ENCODE data around the gene MOV10. TPM values are rescaled to one million over a fixed set of nuclear protein-coding genes. Genes with fewer than 3 reads are reported as not detected.

MOV10 gene
- total and polyA plus RNA-seq, 10 of the 15 experiments (the other 5 are each of a cell fraction or from before 2014, with no cell fraction given) = 21.0 to 80.3 (median 49.8) TPM

DNA sequence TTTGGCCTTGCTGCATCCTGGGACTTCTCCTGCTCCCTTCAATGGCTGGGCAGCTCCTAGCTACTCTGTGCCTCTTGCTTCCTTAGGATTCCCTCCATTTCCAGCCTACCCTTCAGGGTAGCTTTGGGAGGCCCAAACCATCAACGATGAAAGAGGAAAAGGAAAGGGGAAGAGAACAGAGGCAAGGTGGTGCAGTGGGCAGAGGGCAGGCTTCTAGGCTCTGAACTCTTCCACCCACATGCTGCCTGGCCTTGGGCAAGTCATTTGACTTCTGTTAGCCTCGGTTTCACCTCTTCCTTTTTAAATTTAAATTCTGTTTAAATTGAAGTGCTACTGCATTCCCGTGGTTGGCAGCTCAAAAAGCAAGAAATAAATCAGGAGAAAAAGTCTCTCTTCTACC is 46.3 kb downstream of the MOV10 start:
- Histone ChIP-seq H3K9me3 (replicated peaks; ENCODE audit: control insufficient read depth, insufficient read depth, low read length) (no peaks in the 10 kb centered on the region), H3K4me2 (ENCODE audit: control insufficient read depth, insufficient read depth) (no peak overlapping the region), H4K20me1 (ENCODE audit: control insufficient read depth, insufficient read depth) (no peaks in the 10 kb centered on the region), H3K27ac (ENCODE audit: control insufficient read depth, insufficient read depth) (no peak overlapping the region), H3K4me1 (ENCODE audit: control insufficient read depth, insufficient read depth, low read length) (peaks cover 8% of the 10 kb centered on the region), H2AFZ (ENCODE audit: control insufficient read depth, low read depth, low read length) (no peak overlapping the region), H3K4me3 (no peak overlapping the region), H3K79me2 (ENCODE audit: control insufficient read depth, insufficient read depth, low read length) (no peaks in the 10 kb centered on the region), H3K36me3 (ENCODE audit: control insufficient read depth in 2 of 2, insufficient read depth in 2 of 2, low read length in 1 of 2) (no peaks in the 10 kb centered on the region), H3K27me3 (replicated peaks in 1 of 2; ENCODE audit: control insufficient read depth in 2 of 2, insufficient read depth in 2 of 2, low read length in 1 of 2) (peaks cover 0 to 3% of the 10 kb centered on the region in 2 experiments; a peak in 2 of 4 replicates), H3K9ac (ENCODE audit: control insufficient read depth, insufficient read depth, low read length) (no peak overlapping the region)
- intact Hi-C loops (cut with micrococcal nuclease; ENCODE audit: unreplicated experiment) (no loop called here), in situ Hi-C loops (cut with MboI) (no loop called here)
- ChIA-PET CTCF (interaction anchor here (1.0 to 10.8 kb wide), 6 partner anchors 9 to 329 kb away, joined by 3 to 428 read pairs (median 10); no protein-coding TSS in a partner anchor), SMC1A (ENCODE audit: uncharacterized antibody, unreplicated experiment) (interaction anchor here (0.5 to 8.7 kb wide), 4 partner anchors 55 to 329 kb away, joined by 3 to 178 read pairs (median 4); no protein-coding TSS in a partner anchor), POLR2A (no interaction called here), RAD21 (ENCODE audit: unreplicated experiment) (interaction anchor here (0.6 to 8.6 kb wide), 2 partner anchors 82 to 279 kb away, joined by 3 to 192 read pairs; no protein-coding TSS in a partner anchor)
- BruUV-seq (replicated peaks) = no TSS peak
- DNase-seq (ENCODE audit: low read depth, low spot score) = no peak
- no peak for FAIRE-seq
- no peak for ATAC-seq
- WGBS (ENCODE audit: insufficient coverage, insufficient replicate concordance, low lambda C conversion rate, missing lambda C conversion rate) = 3% methylated on average over 3 of the region's 3 CpGs
- TF ChIP-seq E4F1 (IDR thresholded peaks at IDR 0.05; ENCODE audit: borderline replicate concordance, partially characterized antibody) (no peak), MXI1 (IDR thresholded peaks at IDR 0.05; ENCODE audit: low read depth, low read length) (no peak), NBN (IDR thresholded peaks at IDR 0.05) (no peak), LARP7 (IDR thresholded peaks at IDR 0.05) (no peak), ZBTB33 (IDR thresholded peaks at IDR 0.05) (no peak), TCF3 (IDR thresholded peaks at IDR 0.05; ENCODE audit: borderline replicate concordance, insufficient read depth, low read depth, low read length) (no peak), PML (IDR thresholded peaks at IDR 0.05; ENCODE audit: low read length) (no peak), SMAD5 (IDR thresholded peaks at IDR 0.05; ENCODE audit: low read depth) (no peak), POLR2AphosphoS2 (IDR thresholded peaks at IDR 0.05; ENCODE audit: low read depth, low read length) (no peak), RELB (IDR thresholded peaks at IDR 0.05; ENCODE audit: low read depth) (no peak), FOS (IDR thresholded peaks at IDR 0.05; ENCODE audit: borderline replicate concordance, extremely low read depth, insufficient read length) (no peak), NRF1 (conservative IDR thresholded peaks at IDR 0.05; ENCODE audit: low read depth, low read length) (no peak)
- TF ChIP-seq, protein P1, sequence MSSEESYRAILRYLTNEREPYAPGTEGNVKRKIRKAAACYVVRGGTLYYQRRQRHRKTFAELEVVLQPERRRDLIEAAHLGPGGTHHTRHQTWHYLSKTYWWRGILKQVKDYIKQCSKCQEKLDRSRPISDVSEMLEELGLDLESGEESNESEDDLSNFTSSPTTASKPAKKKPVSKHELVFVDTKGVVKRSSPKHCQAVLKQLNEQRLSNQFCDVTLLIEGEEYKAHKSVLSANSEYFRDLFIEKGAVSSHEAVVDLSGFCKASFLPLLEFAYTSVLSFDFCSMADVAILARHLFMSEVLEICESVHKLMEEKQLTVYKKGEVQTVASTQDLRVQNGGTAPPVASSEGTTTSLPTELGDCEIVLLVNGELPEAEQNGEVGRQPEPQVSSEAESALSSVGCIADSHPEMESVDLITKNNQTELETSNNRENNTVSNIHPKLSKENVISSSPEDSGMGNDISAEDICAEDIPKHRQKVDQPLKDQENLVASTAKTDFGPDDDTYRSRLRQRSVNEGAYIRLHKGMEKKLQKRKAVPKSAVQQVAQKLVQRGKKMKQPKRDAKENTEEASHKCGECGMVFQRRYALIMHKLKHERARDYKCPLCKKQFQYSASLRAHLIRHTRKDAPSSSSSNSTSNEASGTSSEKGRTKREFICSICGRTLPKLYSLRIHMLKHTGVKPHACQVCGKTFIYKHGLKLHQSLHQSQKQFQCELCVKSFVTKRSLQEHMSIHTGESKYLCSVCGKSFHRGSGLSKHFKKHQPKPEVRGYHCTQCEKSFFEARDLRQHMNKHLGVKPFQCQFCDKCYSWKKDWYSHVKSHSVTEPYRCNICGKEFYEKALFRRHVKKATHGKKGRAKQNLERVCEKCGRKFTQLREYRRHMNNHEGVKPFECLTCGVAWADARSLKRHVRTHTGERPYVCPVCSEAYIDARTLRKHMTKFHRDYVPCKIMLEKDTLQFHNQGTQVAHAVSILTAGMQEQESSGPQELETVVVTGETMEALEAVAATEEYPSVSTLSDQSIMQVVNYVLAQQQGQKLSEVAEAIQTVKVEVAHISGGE (CRISPR knock-in tag; IDR thresholded peaks at IDR 0.05) = no peak

All from GM12878 (cell line).